Motor neuron (in vitro differentiated cells): ENCODE results near the gene ZNF655. TPM values are rescaled to one million over a fixed set of nuclear protein-coding genes. Genes with fewer than 3 reads are reported as not detected.

ENCODE experiments used
- ATAC-seq, 8 experiments: fragments of 200-7000 bp; cut with Tn5 transposase; replicated peaks in 6 of 8; 2 replicates each; pipeline ENCODE4 v1.8.0; 2021; ENCODE audit warnings: mild to moderate bottlenecking in 8 of 8, moderate library complexity in 8 of 8
- H3K27ac ChIP-seq, 2 donors: fragments of 250-450 bp; sonication (Bioruptor Pico); 2 replicates each; pipeline ENCODE4 v1.9.0; 2021; ENCODE audit warnings: antibody characterized with exemption in 2 of 2, mild to moderate bottlenecking in 2 of 2, moderate library complexity in 1 of 2
- H3K4me1 ChIP-seq, 2 donors: fragments of 250-450 bp; sonication (Bioruptor Pico); replicated peaks in 1 of 2; 2 replicates each; pipeline ENCODE4 v1.6.1; 2021; ENCODE audit warnings: antibody characterized with exemption in 2 of 2, mild to moderate bottlenecking in 2 of 2, moderate library complexity in 1 of 2
- H3K4me3 ChIP-seq, 5 donors: fragments of 250-450 bp; sonication (Bioruptor Pico); 2 replicates each; pipeline ENCODE4 v1.9.0; 2021; ENCODE audit warnings: antibody characterized with exemption in 5 of 5, mild to moderate bottlenecking in 5 of 5, moderate library complexity in 4 of 5
- WGBS, 10 experiments: fragments of 450-650 bp; shearing (Covaris generic); methylation state at CpG; one replicate each; pipeline ENCODE4 v1.0.0; 2022; 5-methylcytosine and 5-hydroxymethylcytosine counted together
- in situ Hi-C, 9 experiments: fragments of 400-800 bp; cut with MboI; loops; one replicate each; pipeline ENCODE4 v1.15.0; 2021; ENCODE audit warnings: low sequenced_read_pairs in 9 of 9, low pct_unique_long_range_greater_than_20kb in 2 of 9; ENCODE audit not compliant: unreplicated experiment in 9 of 9
- total RNA-seq, 8 experiments: library from RNA; unstranded; fragments of 300-600 nt; gene quantifications; 2 replicates each; pipeline versions ENCODE4 v1.2.3 to v1.2.4, GENCODE V29; 2022

Gene ZNF655
- total RNA-seq, 8 experiments from 2014 or later: 38.8 to 124 (median 63.6) TPM

GRCh38 chr7:99597762-99598501 is 39.5 kb downstream of the ZNF655 start, which contains the start of gene TMEM225B:
TSS of gene TMEM225B (plus strand) at chr7:99598267. CDS start at chr7:99604389, 6,122 bp downstream.
- in situ Hi-C loops: no loop called here
- no peak within 1 kb of the TSS for H3K4me3 ChIP-seq
- no peak within 1 kb of the TSS for H3K27ac ChIP-seq
- peak in 1 of 8 experiments; percentile 13 for ATAC-seq
- WGBS, 10 experiments: 20 to 100% (median 69%) methylated on average over 1 to 6 of the region's 34 CpGs; no CpG with 5 or more reads in 3 of the 10 experiments
- H3K4me1 ChIP-seq: no peaks in the 10 kb centered on the region

DNA sequence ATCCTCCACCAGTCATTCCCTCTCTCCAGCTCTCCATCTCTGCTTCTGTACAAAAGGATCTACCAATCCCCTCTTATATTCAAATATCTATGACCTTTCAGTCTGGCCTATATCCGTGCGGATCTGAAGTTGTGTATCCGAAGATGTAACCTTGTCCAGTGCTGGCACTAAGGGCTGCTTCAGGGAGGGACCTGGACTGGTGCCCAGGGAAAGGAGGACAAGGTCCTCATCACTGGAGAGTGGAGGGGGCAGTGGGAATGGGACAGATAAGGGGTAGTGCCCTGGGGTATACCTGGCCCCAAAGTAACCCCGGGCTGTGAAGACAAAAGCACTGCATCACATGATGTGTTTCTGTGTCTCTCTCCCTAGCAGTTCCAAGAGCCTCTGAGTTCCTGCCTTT is 41.4 kb downstream of the ZNF655 start:
- ATAC-seq: no peak
- Histone ChIP-seq H3K27ac (no peak overlapping the region), H3K4me1 (no peaks in the 10 kb centered on the region), H3K4me3 (no peak overlapping the region)
- 69 to 87% (median 80%) methylated on average over 1 to 4 of the region's 4 CpGs; no CpG with 5 or more reads in 7 of the 10 experiments for WGBS, 10 experiments
- in situ Hi-C loops: no loop called here

- Histone ChIP-seq H3K27ac (no peak overlapping the region), H3K4me1 (no peaks in the 10 kb centered on the region), H3K4me3 (no peak overlapping the region)
- WGBS, 10 experiments: 20 to 100% (median 57%) methylated on average over 1 to 2 of the region's 7 CpGs; no CpG with 5 or more reads in 1 of the 10 experiments
- in situ Hi-C loops: no loop called here
- no peak for ATAC-seq
These were observed 43.3 kb downstream of the ZNF655 start for GRCh38 chr7:99601656-99602310.

DNA sequence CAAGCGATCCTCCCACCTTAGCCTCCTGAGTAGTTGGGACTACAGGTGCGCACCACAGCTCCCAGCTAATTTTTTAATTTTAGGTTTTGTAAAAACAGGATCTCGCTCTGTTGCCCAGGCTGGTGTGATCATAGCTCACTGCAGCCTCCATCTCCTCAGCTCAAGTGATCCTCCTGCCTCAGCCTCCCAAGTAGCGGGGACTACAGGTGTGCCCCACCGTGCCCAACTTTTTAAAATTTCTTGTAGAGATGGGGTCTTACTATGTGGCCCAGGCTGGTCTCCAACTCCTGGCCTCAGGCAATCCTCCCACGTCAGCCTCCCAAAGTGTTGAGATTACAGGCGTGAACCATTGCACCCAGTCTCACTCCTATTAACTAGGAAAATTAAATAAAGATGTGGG is 47.1 kb downstream of the ZNF655 start:
- Histone ChIP-seq H3K4me1 (no peaks in the 10 kb centered on the region), H3K4me3 (no peak overlapping the region), H3K27ac (no peak overlapping the region)
- in situ Hi-C loops: no loop called here
- no peak for ATAC-seq
- 0 to 100% (median 71%) methylated on average over 1 to 7 of the region's 7 CpGs; no CpG with 5 or more reads in 3 of the 10 experiments for WGBS, 10 experiments

DNA sequence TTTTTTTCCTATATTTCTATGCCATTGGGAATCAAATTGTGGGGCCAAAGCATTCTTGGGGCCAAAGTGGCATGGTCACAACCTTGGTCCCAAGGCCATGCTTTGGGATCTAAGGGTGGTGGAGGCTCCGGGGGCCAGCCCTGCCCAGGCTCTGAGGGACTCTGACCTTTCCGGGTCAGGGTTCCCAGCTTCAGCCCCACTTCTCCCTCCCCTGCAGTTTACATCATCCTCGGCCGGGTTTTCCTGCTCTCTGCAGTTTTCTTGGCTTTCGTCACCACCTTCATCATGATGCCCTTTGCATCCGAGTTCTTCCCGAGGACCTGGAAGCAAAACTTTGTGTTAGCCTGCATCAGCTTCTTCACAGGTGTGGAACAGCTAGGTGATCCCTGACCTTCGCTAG is 48.1 kb downstream of the ZNF655 start:
- Histone ChIP-seq H3K4me3 (no peak overlapping the region), H3K27ac (no peak overlapping the region), H3K4me1 (no peaks in the 10 kb centered on the region)
- WGBS, 10 experiments: 42 to 76% (median 60%) methylated on average over 1 to 7 of the region's 8 CpGs; no CpG with 5 or more reads in 3 of the 10 experiments
- ATAC-seq: no peak
- in situ Hi-C loops: no loop called here

- WGBS, 10 experiments: 38 to 100% (median 71%) methylated on average over 1 to 5 of the region's 9 CpGs; no CpG with 5 or more reads in 7 of the 10 experiments
- ATAC-seq: no peak
- no peaks in the 10 kb centered on the region for H3K4me1 ChIP-seq
- H3K27ac ChIP-seq: no peak overlapping the region
- no peak overlapping the region for H3K4me3 ChIP-seq
- in situ Hi-C loops: no loop called here
These were observed 49.1 kb downstream of the ZNF655 start for GRCh38 chr7:99607548-99607947.

DNA sequence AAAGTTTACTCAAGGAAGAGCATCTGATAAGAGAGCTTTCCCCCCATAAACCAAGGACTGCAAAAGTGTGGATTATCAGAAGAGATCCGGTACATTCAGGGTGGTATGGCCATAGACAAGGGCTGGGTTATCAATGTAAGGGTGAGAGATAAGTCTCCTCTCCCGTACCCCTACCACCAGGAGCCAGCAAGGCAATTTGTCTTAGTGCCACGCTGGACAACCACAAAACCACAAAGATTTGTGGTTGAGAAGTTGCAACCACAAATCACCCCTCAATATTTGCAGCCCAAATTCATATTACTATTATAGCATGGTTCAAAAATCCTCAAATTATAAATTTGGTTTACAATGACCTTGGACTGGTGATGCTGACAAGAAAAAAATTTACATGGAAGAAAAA is 56.1 kb downstream of the ZNF655 start:
- H3K4me3 ChIP-seq: no peak overlapping the region
- WGBS, 10 experiments: 14 to 92% (median 50%) methylated on average over 1 to 3 of the region's 3 CpGs; no CpG with 5 or more reads in 1 of the 10 experiments
- no peak for ATAC-seq
- in situ Hi-C loops: no loop called here
- no peak overlapping the region for H3K27ac ChIP-seq
- peaks cover 4 to 10% of the 10 kb centered on the region in 2 donors for H3K4me1 ChIP-seq

DNA sequence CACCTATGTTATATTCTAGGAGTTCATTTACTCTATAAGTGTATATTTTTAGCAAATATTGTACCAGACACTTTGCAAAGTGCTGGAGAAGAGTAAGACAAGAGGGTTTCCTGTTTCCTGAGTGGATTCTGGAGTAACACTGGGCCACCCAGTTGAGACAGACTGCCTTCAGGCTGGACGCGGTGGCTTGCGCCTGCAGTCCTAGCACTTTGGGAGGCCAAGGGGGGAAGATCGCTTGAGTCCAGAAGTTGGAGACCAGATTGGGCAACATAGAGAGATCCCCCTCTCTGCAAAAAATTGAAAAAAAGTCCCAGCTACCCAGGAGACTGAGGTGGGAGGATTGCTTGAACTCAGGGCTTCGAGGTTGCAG is 57.5 kb downstream of the ZNF655 start:
- Histone ChIP-seq H3K4me1 (peaks cover 4 to 10% of the 10 kb centered on the region in 2 donors), H3K4me3 (peak overlapping the region; percentile 74 to 100 (median 93)), H3K27ac (peak overlapping the region in 1 of 2 donors; percentile 95)
- in situ Hi-C loops: no loop called here
- ATAC-seq: no peak
- 83 to 100% (median 90%) methylated on average over 1 to 5 of the region's 5 CpGs; no CpG with 5 or more reads in 5 of the 10 experiments for WGBS, 10 experiments

DNA sequence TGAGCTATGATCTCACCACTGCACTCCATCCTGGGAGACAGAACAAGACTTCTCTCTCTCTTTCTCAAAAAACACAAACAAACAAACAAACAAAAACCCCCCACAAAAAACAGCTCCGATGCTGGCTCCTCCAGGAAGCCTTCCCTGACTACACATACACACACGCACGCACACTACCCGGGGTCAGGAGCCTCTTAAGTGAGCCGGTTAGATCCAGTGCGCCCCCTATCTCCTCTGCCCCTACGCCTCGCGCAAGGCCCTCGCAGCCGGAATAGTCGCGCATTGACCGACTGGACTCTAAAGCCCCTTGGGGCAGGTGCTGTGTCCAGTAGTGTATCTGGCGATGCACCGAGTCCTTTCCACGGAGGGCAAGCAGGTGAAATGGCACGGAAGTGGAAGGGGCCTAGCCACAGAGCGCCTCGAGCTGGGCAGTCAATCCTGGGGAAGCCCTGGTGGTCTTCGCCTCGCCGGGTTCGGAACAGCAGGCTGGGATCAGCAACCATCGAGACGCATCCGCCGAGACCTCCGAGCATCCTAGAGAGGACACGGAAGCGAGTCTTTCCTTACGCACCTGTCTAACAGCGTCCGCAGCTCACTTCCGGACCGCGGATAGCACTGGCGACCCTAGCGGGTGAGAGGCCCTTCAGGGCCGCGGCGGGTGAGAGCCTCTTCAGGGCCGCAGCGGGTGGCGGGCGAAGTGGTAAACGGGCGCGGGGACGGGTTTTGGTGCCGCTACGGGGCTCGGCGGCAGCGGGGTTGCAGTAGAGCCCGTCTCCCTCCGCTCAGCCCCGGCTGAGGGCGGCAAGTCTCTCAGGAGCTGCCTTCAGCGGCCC is 58.1 kb downstream of the ZNF655 start, which contains the start of gene ZSCAN25:
ZSCAN25 (plus strand) TSS at position 588 of the 833 bp plus-strand sequence. CDS start 2,661 bp downstream, outside the sequence.
- peak; percentile 93 to 98 (median 96) for ATAC-seq
- 0 to 6% (median 0%) methylated on average over 1 to 25 of the region's 60 CpGs; no CpG with 5 or more reads in 4 of the 10 experiments for WGBS, 10 experiments
- Histone ChIP-seq H3K4me1 (peaks cover 4 to 10% of the 10 kb centered on the region in 2 donors), H3K27ac (peak within 1 kb of the TSS; percentile 89 to 95), H3K4me3 (peak within 1 kb of the TSS; percentile 74 to 100 (median 93))
- in situ Hi-C loops: no loop called here

- in situ Hi-C loops: no loop called here
- Histone ChIP-seq H3K27ac (peak overlapping the region; percentile 89 to 95), H3K4me3 (peak overlapping the region; percentile 74 to 100 (median 93)), H3K4me1 (peaks cover 4 to 10% of the 10 kb centered on the region in 2 donors)
- peak in 1 of 8 experiments; percentile 46 for ATAC-seq
- WGBS, 10 experiments: 14 to 67% (median 38%) methylated on average over 1 to 9 of the region's 22 CpGs; no CpG with 5 or more reads in 2 of the 10 experiments
These were observed 58.8 kb downstream of the ZNF655 start for GRCh38 chr7:99617192-99617781.

GRCh38 chr7:99618726-99619125 is 60.3 kb downstream of the ZNF655 start:
- 50 to 100% (median 93%) methylated on average over 2 to 3 of the region's 3 CpGs; no CpG with 5 or more reads in 3 of the 10 experiments for WGBS, 10 experiments
- Histone ChIP-seq H3K27ac (no peak overlapping the region), H3K4me1 (peaks cover 4 to 10% of the 10 kb centered on the region in 2 donors), H3K4me3 (no peak overlapping the region)
- in situ Hi-C loops: no loop called here
- ATAC-seq: peak in 1 of 8 experiments; percentile 18

DNA sequence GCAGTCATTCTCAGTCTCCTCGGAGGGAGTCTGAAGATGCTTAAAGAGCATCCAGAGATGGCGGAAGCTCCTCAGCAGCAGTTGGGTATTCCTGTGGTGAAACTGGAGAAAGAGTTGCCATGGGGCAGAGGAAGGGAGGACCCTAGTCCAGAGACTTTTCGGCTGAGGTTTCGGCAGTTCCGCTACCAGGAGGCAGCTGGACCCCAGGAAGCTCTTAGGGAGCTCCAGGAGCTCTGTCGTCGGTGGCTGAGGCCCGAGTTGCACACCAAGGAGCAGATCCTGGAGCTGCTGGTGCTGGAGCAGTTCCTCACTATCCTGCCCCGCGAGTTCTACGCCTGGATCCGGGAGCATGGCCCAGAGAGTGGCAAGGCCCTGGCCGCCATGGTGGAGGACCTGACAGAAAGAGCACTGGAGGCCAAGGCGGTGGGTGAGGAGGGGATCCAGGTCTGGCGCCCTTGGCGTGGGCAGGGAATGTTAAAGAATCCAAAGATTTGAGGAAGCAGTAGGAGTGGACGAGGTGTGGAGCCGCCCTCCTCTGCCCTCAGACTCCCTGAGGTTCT is 61.2 kb downstream of the ZNF655 start:
- in situ Hi-C loops: no loop called here
- H3K27ac ChIP-seq: no peak overlapping the region
- 97 to 100% (median 100%) methylated on average over 2 to 5 of the region's 18 CpGs; no CpG with 5 or more reads in 3 of the 10 experiments for WGBS, 10 experiments
- peaks cover 4 to 10% of the 10 kb centered on the region in 2 donors for H3K4me1 ChIP-seq
- no peak for ATAC-seq
- H3K4me3 ChIP-seq: no peak overlapping the region
